HCT116 (cell line): ENCODE measurements around the gene MBD5. TPM values are rescaled to one million over a fixed set of nuclear protein-coding genes. Genes with fewer than 3 reads are reported as not detected.

Experiments used
- ATAC-seq: fragments of 200-7000 bp; cut with Tn5 transposase; 2 replicates; pipeline ENCODE4 v1.9.1; 2020; ENCODE audit warnings: mild to moderate bottlenecking, moderate library complexity
- BruUV-seq: library from RNA; stranded (reverse); fragments of 400-500 nt; replicated peaks from 2 replicates; lab custom pipeline; 2021; lab: Mats Ljungman, UMichigan
- CTCF ChIA-PET: fragments of 300-600 bp; sonication (Branson Sonifier 250); formaldehyde crosslinking; loops from one replicate; lab custom pipeline; 2021; ENCODE audit warnings: antibody characterized with exemption; lab: Charles Lee
- POLR2A ChIA-PET: fragments of 300-600, 350-600 bp; sonication (Branson Sonifier 250); formaldehyde crosslinking; loops from one replicate; lab custom pipeline; 2021; ENCODE audit warnings: antibody characterized with exemption; lab: Charles Lee
- RAD21 ChIA-PET, 2 experiments: fragments of 300-600 bp; sonication (Branson Sonifier 250); formaldehyde crosslinking; loops; one replicate each; lab custom pipeline; 2023; ENCODE audit warnings: low total read pairs in 2 of 2; ENCODE audit not compliant: uncharacterized antibody in 2 of 2, unreplicated experiment in 2 of 2, low non-redundant PET in 1 of 2; lab: Charles Lee
- DNase-seq: peaks from one replicate; pipeline ENCODE4 v3.0.0-alpha.2; 2010; ENCODE audit warnings: low read depth, low spot score
- H2AFZ ChIP-seq: fragments of 200-600 bp; shearing (Covaris generic), sonication (generic); 2 replicates; pipeline ENCODE4 v1.6.1; 2017; ENCODE audit warnings: low read depth, mixed run types, mixed read lengths, antibody characterized with exemption, low read length; ENCODE audit not compliant: poor library complexity, severe bottlenecking
- H3K27ac ChIP-seq: 2 replicates; pipeline ENCODE4 v1.5.1; 2012; ENCODE audit warnings: low read depth, low read length
- H3K27me3 ChIP-seq: fragments of 200-600 bp; sonication (generic); 2 replicates; pipeline ENCODE4 v1.6.1; 2016; ENCODE audit warnings: mixed run types, low read length, mixed read lengths; ENCODE audit not compliant: insufficient read depth
- H3K36me3 ChIP-seq, 2 experiments: fragments of 200-500 bp in 1 of 2; fragments of 200-600 bp in 1 of 2; sonication (Bioruptor generic) in 1 of 2; sonication (generic) in 1 of 2; 2 replicates each; pipeline versions ENCODE4 v1.5.1 to v1.6.1; 2014 to 2016; ENCODE audit warnings: low read length in 2 of 2, inconsistent platforms in 1 of 2, mixed read lengths in 1 of 2, mixed run types in 1 of 2; ENCODE audit not compliant: insufficient read depth in 2 of 2, control insufficient read depth in 1 of 2
- H3K4me1 ChIP-seq, 2 experiments: fragments of 200-600 bp in 1 of 2; sonication (generic) in 1 of 2; 2 replicates each; pipeline versions ENCODE4 v1.5.1 to v1.6.1; 2012 to 2017; ENCODE audit warnings: low read length in 2 of 2, inconsistent platforms in 1 of 2, mild to moderate bottlenecking in 1 of 2, mixed read lengths in 1 of 2, mixed run types in 1 of 2, moderate library complexity in 1 of 2; ENCODE audit not compliant: insufficient read depth in 2 of 2, control insufficient read depth in 1 of 2
- H3K4me2 ChIP-seq: fragments of 200-600 bp; sonication (generic); 2 replicates; pipeline ENCODE4 v1.6.1; 2017; ENCODE audit warnings: mixed run types, low read length, mixed read lengths
- H3K4me3 ChIP-seq, 2 experiments: fragments of 200-600 bp in 1 of 2; sonication (generic) in 1 of 2; replicated peaks in 1 of 2; 2 replicates each; pipeline ENCODE4 v1.5.1; 2011 to 2016; ENCODE audit warnings: low read length in 2 of 2, control low read depth in 1 of 2, low read depth in 1 of 2, mild to moderate bottlenecking in 1 of 2, mixed read lengths in 1 of 2, mixed run types in 1 of 2
- H3K79me2 ChIP-seq: fragments of 200-600 bp; sonication (generic); 2 replicates; pipeline ENCODE4 v1.6.1; 2017; ENCODE audit warnings: mild to moderate bottlenecking, mixed run types, low read length, moderate library complexity, mixed read lengths; ENCODE audit not compliant: insufficient read depth
- H3K9ac ChIP-seq: fragments of 200-600 bp; sonication (generic); 2 replicates; pipeline ENCODE4 v1.6.1; 2016; ENCODE audit warnings: low read length, mixed read lengths
- H3K9me2 ChIP-seq: fragments of 200-600 bp; sonication (generic), shearing (Covaris generic); 2 replicates; pipeline ENCODE4 v1.6.1; 2017; ENCODE audit warnings: mixed run types, mild to moderate bottlenecking, moderate library complexity; ENCODE audit not compliant: insufficient read depth
- H3K9me3 ChIP-seq, 2 experiments: fragments of 200-500 bp in 1 of 2; fragments of 200-600 bp in 1 of 2; sonication (Bioruptor generic) in 1 of 2; sonication (generic) in 1 of 2; 2 replicates each; pipeline ENCODE4 v1.6.1; 2014 to 2017; ENCODE audit warnings: low read length in 2 of 2, mixed read lengths in 2 of 2, inconsistent platforms in 1 of 2, low read depth in 1 of 2, mild to moderate bottlenecking in 1 of 2, mixed run types in 1 of 2, moderate library complexity in 1 of 2; ENCODE audit not compliant: control insufficient read depth in 1 of 2, insufficient read depth in 1 of 2
- H4K20me1 ChIP-seq: fragments of 200-600 bp; sonication (generic), shearing (Covaris generic); 2 replicates; pipeline ENCODE4 v1.6.1; 2017; ENCODE audit warnings: mixed run types, mild to moderate bottlenecking, moderate library complexity; ENCODE audit not compliant: insufficient read depth
- ATF3 ChIP-seq: IDR thresholded peaks from 2 replicates; pipeline ENCODE4 v1.6.1; 2012
- CBX3 ChIP-seq: IDR thresholded peaks from 2 replicates; pipeline ENCODE4 v1.6.1; 2012; ENCODE audit warnings: low read depth
- CEBPB ChIP-seq: IDR thresholded peaks from 2 replicates; pipeline ENCODE4 v1.6.1; 2012; ENCODE audit warnings: low read depth
- EGR1 ChIP-seq: IDR thresholded peaks from 2 replicates; pipeline ENCODE4 v1.6.1; 2012; ENCODE audit warnings: low read depth
- ELF1 ChIP-seq: IDR thresholded peaks from 2 replicates; pipeline ENCODE4 v1.6.1; 2012; ENCODE audit warnings: low read depth, borderline replicate concordance
- EZH2phosphoT487 ChIP-seq: fragments of 200-600 bp; IDR thresholded peaks from 2 replicates; pipeline ENCODE4 v1.6.1; 2018; ENCODE audit warnings: antibody characterized with exemption, borderline replicate concordance
- FOSL1 ChIP-seq: IDR thresholded peaks from 2 replicates; pipeline ENCODE4 v1.6.1; 2012; ENCODE audit warnings: low read depth
- JUND ChIP-seq: IDR thresholded peaks from 2 replicates; pipeline ENCODE4 v1.6.1; 2012
- POLR2A ChIP-seq: IDR thresholded peaks from 2 replicates; pipeline ENCODE4 v1.7.0; 2011; ENCODE audit warnings: borderline replicate concordance; ENCODE audit not compliant: insufficient read depth, insufficient read length; ENCODE audit errors: extremely low read depth
- POLR2AphosphoS5 ChIP-seq: IDR thresholded peaks from 2 replicates; pipeline ENCODE4 v1.6.1; 2011; ENCODE audit warnings: mild to moderate bottlenecking, low read depth, low read length, moderate library complexity
- RAD21 ChIP-seq: IDR thresholded peaks from 2 replicates; pipeline ENCODE4 v1.6.1; 2012; ENCODE audit warnings: low read depth, mild to moderate bottlenecking
- REST ChIP-seq: IDR thresholded peaks from 2 replicates; pipeline ENCODE4 v1.6.1; 2012; ENCODE audit warnings: low read depth
- SIN3A ChIP-seq: IDR thresholded peaks from 2 replicates; pipeline ENCODE4 v1.6.1; 2012; ENCODE audit warnings: low read depth
- SRF ChIP-seq: IDR thresholded peaks from 2 replicates; pipeline ENCODE4 v1.6.1; 2012; ENCODE audit warnings: low read depth
- TCF7L2 ChIP-seq: IDR thresholded peaks from 2 replicates; pipeline ENCODE4 v1.7.0; 2011; ENCODE audit warnings: borderline replicate concordance, inconsistent platforms; ENCODE audit not compliant: insufficient read depth, insufficient read length; ENCODE audit errors: extremely low read depth
- YY1 ChIP-seq: IDR thresholded peaks from 2 replicates; pipeline ENCODE4 v1.6.1; 2011; ENCODE audit warnings: low read length, low read depth, moderate library complexity, mild to moderate bottlenecking; ENCODE audit not compliant: insufficient replicate concordance; ENCODE audit errors: extremely low read depth
- ZBTB33 ChIP-seq: IDR thresholded peaks from 2 replicates; pipeline ENCODE4 v1.6.1; 2011; ENCODE audit warnings: mild to moderate bottlenecking, low read length, moderate library complexity; ENCODE audit not compliant: insufficient replicate concordance; ENCODE audit errors: extremely low read depth
- ZFX ChIP-seq: fragments of 450-650 bp; IDR thresholded peaks from 2 replicates; pipeline ENCODE4 v1.6.1; 2017
- ZNF274 ChIP-seq: fragments of 200-500 bp; sonication (Bioruptor generic); IDR thresholded peaks from 2 replicates; pipeline ENCODE4 v1.6.1; 2014; ENCODE audit warnings: mild to moderate bottlenecking, low read depth, low read length, inconsistent platforms
- intact Hi-C: fragments of 100-400 bp; cut with micrococcal nuclease; formaldehyde crosslinking; loops from 2 replicates; pipeline ENCODE4 v1.10.0; 2022
- total RNA-seq: library from RNA; stranded (reverse); gene quantifications from one replicate; pipeline ENCODE4 v1.2.1, GENCODE V29; 2021; ENCODE audit not compliant: unreplicated experiment
- TF ChIP-seq, protein P1 (sequence below): IDR thresholded peaks from 2 replicates; pipeline ENCODE4 v1.6.1; 2012

Gene MBD5
- total RNA-seq, 1 experiment from 2014 or later: 20.5 TPM

DNA sequence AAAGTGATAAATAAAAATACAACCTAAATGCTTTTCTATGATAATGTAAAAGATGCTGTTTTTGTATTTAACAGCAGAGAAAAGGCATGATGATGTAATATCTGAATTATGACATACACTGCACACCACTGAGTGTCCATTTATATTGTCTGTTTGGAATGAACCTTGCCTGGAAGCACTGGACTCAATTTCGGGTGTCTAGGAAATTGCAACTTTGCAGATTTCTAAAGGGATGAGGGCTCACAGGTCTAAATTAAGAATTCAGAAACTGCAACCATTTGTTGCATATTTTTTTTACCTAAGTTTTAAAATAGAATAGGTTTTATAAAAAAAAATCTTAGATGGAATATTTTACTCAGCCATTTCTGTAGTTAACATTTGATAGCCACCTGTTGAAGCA lies 492.5 kb downstream of the MBD5 start:
- intact Hi-C loops: no loop called here
- no peaks in the 10 kb centered on the region for H3K79me2 ChIP-seq
- TF ChIP-seq EZH2phosphoT487 (no peak), ZNF274 (no peak), EGR1 (no peak), FOSL1 (no peak), TCF7L2 (no peak), RAD21 (no peak), ZFX (no peak), ELF1 (no peak), YY1 (no peak), ZBTB33 (no peak), CEBPB (no peak), REST (no peak), POLR2A (no peak), POLR2AphosphoS5 (no peak), JUND (no peak), SIN3A (no peak), SRF (no peak), CBX3 (no peak), ATF3 (no peak)
- TF ChIP-seq, protein P1, sequence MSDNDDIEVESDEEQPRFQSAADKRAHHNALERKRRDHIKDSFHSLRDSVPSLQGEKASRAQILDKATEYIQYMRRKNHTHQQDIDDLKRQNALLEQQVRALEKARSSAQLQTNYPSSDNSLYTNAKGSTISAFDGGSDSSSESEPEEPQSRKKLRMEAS: no peak
- BruUV-seq: no TSS peak
- CTCF ChIA-PET: no interaction called here
- no peaks in the 10 kb centered on the region for H3K36me3 ChIP-seq
- RAD21 ChIA-PET: no interaction called here
- H2AFZ ChIP-seq: no peak overlapping the region
- POLR2A ChIA-PET: no interaction called here
- H4K20me1 ChIP-seq: no peaks in the 10 kb centered on the region
- H3K9ac ChIP-seq: no peak overlapping the region
- ATAC-seq: no peak
- H3K27me3 ChIP-seq: no peaks in the 10 kb centered on the region
- no peak overlapping the region for H3K4me2 ChIP-seq
- DNase-seq: no peak
- H3K27ac ChIP-seq: no peak overlapping the region
- H3K4me3 ChIP-seq: no peak overlapping the region
- H3K9me3 ChIP-seq: no peaks in the 10 kb centered on the region
- H3K4me1 ChIP-seq: peaks cover 0 to 10% of the 10 kb centered on the region in 2 experiments; a peak in 2 of 4 replicates
- H3K9me2 ChIP-seq: no peaks in the 10 kb centered on the region
